IMR-90 (cell line): Measurements from ENCODE around the gene KLHL17. TPM values are rescaled to one million over a fixed set of nuclear protein-coding genes. Genes with fewer than 3 reads are reported as not detected.

ENCODE experiments used
- ATAC-seq: fragments of 200-7000 bp; cut with Tn5 transposase; 2 replicates; pipeline ENCODE4 v1.9.1; 2020; ENCODE audit warnings: low read depth, mild to moderate bottlenecking, moderate library complexity
- BruUV-seq: library from RNA; stranded (reverse); fragments of 400-500 nt; replicated peaks from 2 replicates; lab custom pipeline; 2021; lab: Mats Ljungman, UMichigan
- CTCF ChIA-PET: fragments of 300-600 bp; formaldehyde crosslinking; extraction: SDS; loops from one replicate; lab custom pipeline; 2021; ENCODE audit warnings: antibody characterized with exemption; lab: Yijun Ruan, JAX
- POLR2A ChIA-PET: fragments of 300-600 bp; sonication (Branson Sonifier 250); formaldehyde crosslinking; loops from one replicate; lab custom pipeline; 2022; ENCODE audit warnings: antibody characterized with exemption; ENCODE audit not compliant: unreplicated experiment; lab: Charles Lee
- DNase-seq: peaks from one replicate; pipeline ENCODE4 v3.0.0; 2013
- H2AFZ ChIP-seq: replicated peaks from 2 replicates; pipeline ENCODE3; 2013; ENCODE audit warnings: low read length, mild to moderate bottlenecking; ENCODE audit not compliant: poor library complexity
- H2AK5ac ChIP-seq: 2 replicates; pipeline ENCODE4 v1.6.1; 2013; ENCODE audit warnings: low read depth, low read length, inconsistent platforms
- H2AK9ac ChIP-seq: replicated peaks from 2 replicates; pipeline ENCODE3; 2013; ENCODE audit warnings: mild to moderate bottlenecking, low read depth, low read length, moderate library complexity; ENCODE audit not compliant: poor library complexity
- H2BK120ac ChIP-seq: 2 replicates; pipeline ENCODE4 v1.6.1; 2013; ENCODE audit warnings: low read depth, low read length, inconsistent platforms
- H2BK15ac ChIP-seq: 3 replicates; pipeline ENCODE4 v1.6.1; 2013; ENCODE audit warnings: low read depth, low read length, inconsistent platforms
- H2BK20ac ChIP-seq: 2 replicates; pipeline ENCODE4 v1.6.1; 2013; ENCODE audit warnings: low read depth, mild to moderate bottlenecking, inconsistent platforms, low read length, moderate library complexity
- H2BK5ac ChIP-seq: 2 replicates; pipeline ENCODE4 v1.6.1; 2013; ENCODE audit warnings: mild to moderate bottlenecking, low read depth, low read length, inconsistent platforms; ENCODE audit not compliant: poor library complexity, severe bottlenecking
- H3K14ac ChIP-seq: replicated peaks from 2 replicates; pipeline ENCODE4 v1.6.1; 2013; ENCODE audit warnings: low read depth, low read length, inconsistent platforms
- H3K18ac ChIP-seq: 2 replicates; pipeline ENCODE4 v1.6.1; 2013; ENCODE audit warnings: low read depth, low read length, control low read depth
- H3K23ac ChIP-seq: 2 replicates; pipeline ENCODE4 v1.6.1; 2013; ENCODE audit warnings: low read depth, low read length, inconsistent platforms
- H3K27ac ChIP-seq: 2 replicates; pipeline ENCODE4 v1.5.1; 2013; ENCODE audit warnings: mild to moderate bottlenecking, control low read depth, low read length; ENCODE audit not compliant: insufficient read depth
- H3K27me3 ChIP-seq: 2 replicates; pipeline ENCODE4 v1.6.1; 2013; ENCODE audit warnings: low read length; ENCODE audit not compliant: control insufficient read depth, insufficient read depth
- H3K36me3 ChIP-seq: 2 replicates; pipeline ENCODE4 v1.6.1; 2013; ENCODE audit warnings: low read length, mixed read lengths; ENCODE audit not compliant: control insufficient read depth, insufficient read depth
- H3K4ac ChIP-seq: 2 replicates; pipeline ENCODE4 v1.6.1; 2013; ENCODE audit warnings: low read depth, low read length, inconsistent platforms
- H3K4me1 ChIP-seq: 2 replicates; pipeline ENCODE4 v1.6.1; 2013; ENCODE audit warnings: low read length, mixed read lengths; ENCODE audit not compliant: control insufficient read depth, insufficient read depth
- H3K4me2 ChIP-seq: 2 replicates; pipeline ENCODE4 v1.6.1; 2013; ENCODE audit warnings: low read depth, mild to moderate bottlenecking, control low read depth, low read length, moderate library complexity
- H3K4me3 ChIP-seq: 2 replicates; pipeline ENCODE4 v1.5.1; 2013; ENCODE audit warnings: low read depth, mild to moderate bottlenecking, control low read depth, low read length, moderate library complexity; ENCODE audit not compliant: insufficient read depth
- H3K56ac ChIP-seq: 2 replicates; pipeline ENCODE4 v1.6.1; 2013; ENCODE audit warnings: low read length, inconsistent platforms; ENCODE audit not compliant: insufficient read depth; ENCODE audit errors: extremely low read depth
- H3K79me1 ChIP-seq, 2 experiments: 2 replicates each; pipeline ENCODE4 v1.6.1; 2013; ENCODE audit warnings: low read length in 2 of 2, inconsistent platforms in 1 of 2, low read depth in 1 of 2
- H3K9ac ChIP-seq: 2 replicates; pipeline ENCODE4 v1.6.1; 2013; ENCODE audit warnings: low read depth, low read length, control low read depth
- H3K9me1 ChIP-seq: 2 replicates; pipeline ENCODE4 v1.6.1; 2013; ENCODE audit warnings: low read length, inconsistent platforms; ENCODE audit not compliant: insufficient read depth
- H3K9me3 ChIP-seq: 2 replicates; pipeline ENCODE4 v1.6.1; 2013; ENCODE audit warnings: low read length; ENCODE audit not compliant: control insufficient read depth, insufficient read depth
- H4K20me1 ChIP-seq: 2 replicates; pipeline ENCODE4 v1.6.1; 2013; ENCODE audit warnings: low read length, inconsistent platforms; ENCODE audit not compliant: insufficient read depth
- H4K5ac ChIP-seq: 2 replicates; pipeline ENCODE4 v1.6.1; 2013; ENCODE audit warnings: mild to moderate bottlenecking, low read depth, low read length, control low read depth
- H4K8ac ChIP-seq, 2 experiments: 2 replicates each; pipeline ENCODE4 v1.6.1; 2013; ENCODE audit warnings: low read depth in 2 of 2, low read length in 2 of 2, control low read depth in 1 of 2, inconsistent platforms in 1 of 2
- H4K91ac ChIP-seq: 2 replicates; pipeline ENCODE4 v1.6.1; 2013; ENCODE audit warnings: low read depth, low read length, inconsistent platforms; ENCODE audit not compliant: insufficient read depth
- BHLHE40 ChIP-seq: fragments of 150-350 bp; IDR thresholded peaks from 2 replicates; pipeline ENCODE4 v1.6.1; 2016; ENCODE audit warnings: mild to moderate bottlenecking, low read depth, low read length
- CEBPB ChIP-seq: IDR thresholded peaks from 2 replicates; pipeline ENCODE4 v1.6.1; 2012; ENCODE audit warnings: low read depth, low read length, improper control_type of control experiment
- CHD1 ChIP-seq: IDR thresholded peaks from 2 replicates; pipeline ENCODE4 v1.6.1; 2012; ENCODE audit warnings: low read depth, low read length, improper control_type of control experiment
- CTCF ChIP-seq: conservative IDR thresholded peaks from 2 replicates; pipeline ENCODE4 v1.5.1; 2012; ENCODE audit warnings: mild to moderate bottlenecking, low read depth, low read length, improper control_type of control experiment
- ELK1 ChIP-seq: fragments of 150-350 bp; IDR thresholded peaks from 2 replicates; pipeline ENCODE4 v1.6.1; 2016; ENCODE audit warnings: low read depth, mild to moderate bottlenecking, low read length, moderate library complexity, borderline replicate concordance
- FOS ChIP-seq: fragments of 150-350 bp; IDR thresholded peaks from 2 replicates; pipeline ENCODE4 v1.6.1; 2016; ENCODE audit warnings: low read depth, low read length
- MAFK ChIP-seq: IDR thresholded peaks from 2 replicates; pipeline ENCODE4 v1.6.1; 2012; ENCODE audit warnings: low read depth, low read length, improper control_type of control experiment
- MAZ ChIP-seq: IDR thresholded peaks from 2 replicates; pipeline ENCODE4 v1.6.1; 2012; ENCODE audit warnings: low read depth, mild to moderate bottlenecking, low read length, improper control_type of control experiment, moderate library complexity, borderline replicate concordance
- MXI1 ChIP-seq: IDR thresholded peaks from 2 replicates; pipeline ENCODE4 v1.6.1; 2012; ENCODE audit warnings: low read depth, mild to moderate bottlenecking, low read length, moderate library complexity, borderline replicate concordance
- POLR2A ChIP-seq: IDR thresholded peaks from 2 replicates; pipeline ENCODE4 v1.6.1; 2012; ENCODE audit warnings: mild to moderate bottlenecking, low read depth, low read length
- RAD21 ChIP-seq: IDR thresholded peaks from 2 replicates; pipeline ENCODE4 v1.6.1; 2012; ENCODE audit warnings: low read length, improper control_type of control experiment
- RCOR1 ChIP-seq: IDR thresholded peaks from 2 replicates; pipeline ENCODE4 v1.6.1; 2012; ENCODE audit warnings: mild to moderate bottlenecking, low read length, improper control_type of control experiment; ENCODE audit not compliant: insufficient replicate concordance
- RFX5 ChIP-seq: IDR thresholded peaks from 2 replicates; pipeline ENCODE4 v1.8.0; 2012; ENCODE audit warnings: low read depth, mild to moderate bottlenecking, low read length, moderate library complexity
- SMC3 ChIP-seq: fragments of 150-350 bp; IDR thresholded peaks from 2 replicates; pipeline ENCODE4 v1.6.1; 2016; ENCODE audit warnings: low read depth, mild to moderate bottlenecking, antibody characterized with exemption, low read length, moderate library complexity
- USF2 ChIP-seq: fragments of 150-350 bp; IDR thresholded peaks from 2 replicates; pipeline ENCODE4 v1.6.1; 2017; ENCODE audit warnings: mild to moderate bottlenecking, antibody characterized with exemption, low read length, low read depth
- WGBS, 2 experiments: methylation state at CpG; one replicate each; pipeline versions ENCODE4 v1.1.5 to v1.1.7; 2013; ENCODE audit warnings: missing lambda C conversion rate in 2 of 2; ENCODE audit not compliant: insufficient read length in 1 of 2; ENCODE audit errors: extremely low coverage in 2 of 2; 5-methylcytosine and 5-hydroxymethylcytosine counted together
- dilution Hi-C: fragments of 300-500 bp; cut with HindIII; formaldehyde crosslinking; loops from one replicate; pipeline ENCODE4 v1.14.3; 2018; ENCODE audit warnings: low sequenced_read_pairs; ENCODE audit not compliant: unreplicated experiment
- in situ Hi-C: fragments of 300-500 bp; cut with MboI; formaldehyde crosslinking; loops from 3 replicates; pipeline ENCODE4 v1.14.3; 2019; ENCODE audit warnings: low sequenced_read_pairs, inconsistent platforms, mixed read lengths
- intact Hi-C: fragments of 100-400 bp; cut with micrococcal nuclease; formaldehyde crosslinking; loops from 2 replicates; pipeline ENCODE4 v1.10.0; 2022
- polyA plus RNA-seq, 3 experiments: library from polyadenylated mRNA; depleted of rRNA; stranded (reverse); fragments of >200 nt; gene quantifications; 2 replicates each; pipeline ENCODE4 v1.2.3, GENCODE V29; 2012; ENCODE audit warnings: low replicate concordance in 1 of 3
- total RNA-seq: library from RNA; depleted of rRNA; stranded (reverse); fragments of >200 nt; gene quantifications from 2 replicates; pipeline ENCODE4 v1.2.3, GENCODE V29; 2012

The KLHL17 gene
- total and polyA plus RNA-seq, 2 of the 4 experiments (the other 2 are of a cell fraction) = 3.4 to 41.0 TPM

- H2AFZ ChIP-seq = no peak overlapping the region
- intact Hi-C loops = no loop called here
- no peak overlapping the region for H4K91ac ChIP-seq
- no peak overlapping the region for H3K9ac ChIP-seq
- H3K56ac ChIP-seq = no peak overlapping the region
- no peak overlapping the region for H3K27ac ChIP-seq
- dilution Hi-C loops = no loop called here
- no peak overlapping the region for H3K4ac ChIP-seq
- H3K9me1 ChIP-seq = peaks cover 6% of the 10 kb centered on the region; the same call in 1 of the 2 replicates
- no peaks in the 10 kb centered on the region for H3K9me3 ChIP-seq
- H3K79me1 ChIP-seq = no peaks in the 10 kb centered on the region
- no peak overlapping the region for H2BK120ac ChIP-seq
- no peak overlapping the region for H2AK5ac ChIP-seq
- H4K8ac ChIP-seq = no peak overlapping the region
- no peak overlapping the region for H2BK15ac ChIP-seq
- H3K23ac ChIP-seq = no peak overlapping the region
- no peak overlapping the region for H2BK20ac ChIP-seq
- BruUV-seq = no TSS peak
- H3K4me1 ChIP-seq = 0 out of 2 replicates have a peak, but pooled peaks cover 2% of the 10 kb centered on the region
- no peak overlapping the region for H2BK5ac ChIP-seq
- no peaks in the 10 kb centered on the region for H3K36me3 ChIP-seq
- H3K4me2 ChIP-seq = no peak overlapping the region
- no peaks in the 10 kb centered on the region; the same call in 1 of the 2 replicates for H4K20me1 ChIP-seq
- POLR2A ChIA-PET = no interaction called here
- H4K5ac ChIP-seq = no peak overlapping the region
- CTCF ChIA-PET = no interaction called here
- H2AK9ac ChIP-seq = no peak overlapping the region
- DNase-seq (no peak), ATAC-seq (no peak)
- no peak overlapping the region for H3K18ac ChIP-seq
- WGBS, 2 experiments = 89% methylated on average over 10 of the region's 28 CpGs; no CpG with 5 or more reads in 1 of the 2 experiments
- no peak overlapping the region for H3K14ac ChIP-seq
- peaks cover 5% of the 10 kb centered on the region; the same call in 1 of the 2 replicates for H3K27me3 ChIP-seq
- in situ Hi-C loops = no loop called here
- no peak overlapping the region for H3K4me3 ChIP-seq
- TF ChIP-seq CHD1 = no peak
- TF ChIP-seq CEBPB = no peak
- TF ChIP-seq POLR2A = no peak
- TF ChIP-seq SMC3 = no peak
- no peak for TF ChIP-seq MAFK
- TF ChIP-seq MAZ = no peak
- TF ChIP-seq CTCF = no peak
- no peak for TF ChIP-seq ELK1
- TF ChIP-seq RFX5 = no peak
- no peak for TF ChIP-seq RCOR1
- TF ChIP-seq USF2 = no peak
- TF ChIP-seq BHLHE40 = no peak
- TF ChIP-seq RAD21 = no peak
- no peak for TF ChIP-seq MXI1
- no peak for TF ChIP-seq FOS
Measured at GRCh38 chr1:972726-973458, 12.5 kb downstream of the KLHL17 start.
